Hair follicle dermal papilla cell (primary cell): ENCODE measurements around the gene NYAP1. TPM values are rescaled to one million over a fixed set of nuclear protein-coding genes. Genes with fewer than 3 reads are reported as not detected.

Experiments used
- small RNA-seq: library from RNA; depleted of rRNA; stranded (forward); fragments of <200 nt; gene quantifications from one replicate; pipeline ENCODE3, GENCODE V24; 2012
- total RNA-seq: library from RNA; depleted of rRNA; stranded (reverse); fragments of >200 nt; gene quantifications from 2 replicates; pipeline ENCODE4 v1.2.3, GENCODE V29; 2012

The NYAP1 gene
- 3.0 and 4.7 TPM in 2 replicates for total RNA-seq

GRCh38 chr7:100483722-100484672 lies at the start of gene NYAP1:
Gene NYAP1 (plus strand): TSS chr7:100483927. CDS start chr7:100485312, 1,385 bp downstream.

GRCh38 chr7:100464210-100464660 lies 19.5 kb upstream of the NYAP1 start, which contains the start of gene SPACDR:
Gene SPACDR (minus strand): TSS chr7:100464260. CDS start chr7:100464025, 235 bp downstream.

GRCh38 chr7:100478958-100479660 lies 4.6 kb upstream of the NYAP1 start, which contains the start of gene TSC22D4:
Gene TSC22D4 (minus strand): TSS chr7:100479214. CDS start chr7:100478038, 1,176 bp downstream.

GRCh38 chr7:100538654-100539435 lies 55.1 kb downstream of the NYAP1 start, which contains the start of gene AGFG2:
Gene AGFG2 (plus strand): TSS chr7:100539203. CDS start chr7:100539347, 144 bp downstream.

Small RNAs within 50 kb of the gene (small RNA-seq; reads per million reads assigned to genes)
- not detected for gene RN7SL416P

Other genes with a start within 250 kb of the NYAP1 start
- not detected in 2 replicates for gene SPDYE3, start 176.2 kb upstream of the NYAP1 start, total RNA-seq
- gene PILRB, start 125.8 kb upstream of the NYAP1 start, total RNA-seq: 10.7 and 13.4 TPM in 2 replicates
- 0.36 TPM in 1 of 2 replicates, not detected in the other for gene PILRA, start 110.4 kb upstream of the NYAP1 start, total RNA-seq
- gene ZCWPW1, start 55.2 kb upstream of the NYAP1 start, total RNA-seq: 1.6 and 2.1 TPM in 2 replicates
- 34.1 and 34.2 TPM in 2 replicates for gene MEPCE, start 54.1 kb upstream of the NYAP1 start, total RNA-seq
- 11.5 and 15.4 TPM in 2 replicates for gene PPP1R35, start 47.4 kb upstream of the NYAP1 start, total RNA-seq
- 0.32 TPM in 1 of 2 replicates, not detected in the other for gene SPACDR, start 19.7 kb upstream of the NYAP1 start, total RNA-seq
- 28.4 and 31.6 TPM in 2 replicates for gene TSC22D4, start 4.7 kb upstream of the NYAP1 start, total RNA-seq
- gene AGFG2, start 55.3 kb downstream of the NYAP1 start, total RNA-seq: 14.2 and 15.6 TPM in 2 replicates
- gene SAP25, start 90.0 kb downstream of the NYAP1 start, total RNA-seq: not detected in 2 replicates
- 22.1 and 28.4 TPM in 2 replicates for gene LRCH4, start 102.2 kb downstream of the NYAP1 start, total RNA-seq
- 0.32 and 1.2 TPM in 2 replicates for gene FBXO24, start 102.4 kb downstream of the NYAP1 start, total RNA-seq
- 254 and 321 TPM in 2 replicates for gene PCOLCE, start 118.4 kb downstream of the NYAP1 start, total RNA-seq
- gene MOSPD3, start 128.6 kb downstream of the NYAP1 start, total RNA-seq: 7.9 and 13.6 TPM in 2 replicates
- gene TFR2, start 157.6 kb downstream of the NYAP1 start, total RNA-seq: 0.49 and 1.1 TPM in 2 replicates
- not detected in 2 replicates for gene ACTL6B, start 172.5 kb downstream of the NYAP1 start, total RNA-seq
- 108 and 144 TPM in 2 replicates for gene GNB2, start 189.8 kb downstream of the NYAP1 start, total RNA-seq
- 22.8 and 26.9 TPM in 2 replicates for gene GIGYF1, start 210.3 kb downstream of the NYAP1 start, total RNA-seq
- 23.5 and 23.7 TPM in 2 replicates for gene POP7, start 222.2 kb downstream of the NYAP1 start, total RNA-seq
- not detected in 2 replicates for gene EPO, start 236.5 kb downstream of the NYAP1 start, total RNA-seq
- gene ZAN, start 249.7 kb downstream of the NYAP1 start, total RNA-seq: not detected in 2 replicates